PC-9 (cell line): ENCODE measurements around the gene WDR7.

ENCODE experiments used
- EZH2 ChIP-seq: fragments of 200-600 bp; sonication (generic); IDR thresholded peaks from 2 replicates; pipeline ENCODE4 v1.8.0; 2017; ENCODE audit warnings: antibody characterized with exemption, low read depth
- TF ChIP-seq, protein P1 (sequence below): fragments of 200-600 bp; sonication (generic); conservative IDR thresholded peaks from 2 replicates; pipeline ENCODE4 v1.6.1; 2017; ENCODE audit warnings: mixed run types, antibody characterized with exemption, mild to moderate bottlenecking, moderate library complexity

DNA sequence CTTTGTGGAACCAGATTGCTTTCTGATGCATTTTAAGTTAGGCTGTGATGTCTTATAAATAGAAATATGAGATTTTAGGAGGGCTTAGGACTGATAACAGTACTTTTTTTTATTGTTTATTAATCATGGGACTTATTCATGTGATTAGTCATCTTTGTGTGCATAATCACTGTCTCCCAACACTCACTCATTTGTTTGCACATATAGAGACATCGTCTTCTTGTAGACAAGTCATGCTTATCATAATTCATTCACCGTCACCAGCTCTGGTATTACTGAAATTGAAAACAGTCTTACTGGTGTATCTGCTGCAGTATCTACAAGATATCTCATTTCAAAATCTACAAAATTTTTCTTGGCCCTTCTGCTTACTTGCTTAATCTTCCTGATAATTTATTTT lies 45.8 kb downstream of the WDR7 start:
- TF ChIP-seq, protein P1, sequence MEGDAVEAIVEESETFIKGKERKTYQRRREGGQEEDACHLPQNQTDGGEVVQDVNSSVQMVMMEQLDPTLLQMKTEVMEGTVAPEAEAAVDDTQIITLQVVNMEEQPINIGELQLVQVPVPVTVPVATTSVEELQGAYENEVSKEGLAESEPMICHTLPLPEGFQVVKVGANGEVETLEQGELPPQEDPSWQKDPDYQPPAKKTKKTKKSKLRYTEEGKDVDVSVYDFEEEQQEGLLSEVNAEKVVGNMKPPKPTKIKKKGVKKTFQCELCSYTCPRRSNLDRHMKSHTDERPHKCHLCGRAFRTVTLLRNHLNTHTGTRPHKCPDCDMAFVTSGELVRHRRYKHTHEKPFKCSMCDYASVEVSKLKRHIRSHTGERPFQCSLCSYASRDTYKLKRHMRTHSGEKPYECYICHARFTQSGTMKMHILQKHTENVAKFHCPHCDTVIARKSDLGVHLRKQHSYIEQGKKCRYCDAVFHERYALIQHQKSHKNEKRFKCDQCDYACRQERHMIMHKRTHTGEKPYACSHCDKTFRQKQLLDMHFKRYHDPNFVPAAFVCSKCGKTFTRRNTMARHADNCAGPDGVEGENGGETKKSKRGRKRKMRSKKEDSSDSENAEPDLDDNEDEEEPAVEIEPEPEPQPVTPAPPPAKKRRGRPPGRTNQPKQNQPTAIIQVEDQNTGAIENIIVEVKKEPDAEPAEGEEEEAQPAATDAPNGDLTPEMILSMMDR = no peak
- TF ChIP-seq EZH2 = no peak
